ENCODE results near the gene RP2. TPM values are rescaled to one million over a fixed set of nuclear protein-coding genes. Genes with fewer than 3 reads are reported as not detected.

RP2 gene
- total and polyA plus RNA-seq, 9 of the 15 experiments (the other 6 are each of a cell fraction or from before 2014, with no cell fraction given): 2.0 to 6.9 (median 3.5) TPM

GRCh38 chrX:46912098-46912602, 75.3 kb downstream of the RP2 start, which contains the start of gene JADE3 (continued):
- no peak for TF ChIP-seq ZNF655 (CRISPR knock-in tag; IDR thresholded peaks at IDR 0.05)
- TF ChIP-seq CXXC5 (CRISPR knock-in tag; IDR thresholded peaks at IDR 0.05): peak; percentile 67
- TF ChIP-seq PTRF (tag; IDR thresholded peaks at IDR 0.05): no peak
- TF ChIP-seq ZKSCAN1 (IDR thresholded peaks at IDR 0.05; ENCODE audit: low read depth, low read length): no peak
- no peak for TF ChIP-seq TCFL5 (CRISPR knock-in tag; conservative IDR thresholded peaks at IDR 0.05)
- TF ChIP-seq HSF4 (CRISPR knock-in tag; IDR thresholded peaks at IDR 0.05; ENCODE audit: borderline replicate concordance): no peak
- no peak for TF ChIP-seq ZNF253 (CRISPR knock-in tag; conservative IDR thresholded peaks at IDR 0.05)
- TF ChIP-seq NR3C1 (CRISPR knock-in tag; IDR thresholded peaks at IDR 0.05): no peak
- no peak for TF ChIP-seq RFX5 (IDR thresholded peaks at IDR 0.05; ENCODE audit: low read depth, low read length)
- no peak for TF ChIP-seq MEF2D (tag; conservative IDR thresholded peaks at IDR 0.05; ENCODE audit: low read depth)
- TF ChIP-seq EP400 (IDR thresholded peaks at IDR 0.05): no peak
- TF ChIP-seq E2F6 (IDR thresholded peaks at IDR 0.05; ENCODE audit: borderline replicate concordance in 1 of 2, extremely low read depth in 1 of 2, insufficient read depth in 1 of 2, insufficient read length in 1 of 2, low read depth in 1 of 2, low read length in 1 of 2, poor library complexity in 1 of 2, severe bottlenecking in 1 of 2): peak in 1 of 2 experiments; percentile 82
- no peak for TF ChIP-seq MXI1 (IDR thresholded peaks at IDR 0.05; ENCODE audit: low read depth, low read length)
- peak; percentile 41; the same call in 1 of the 2 replicates for TF ChIP-seq L3MBTL2 (IDR thresholded peaks at IDR 0.05)
- TF ChIP-seq ZBTB43 (CRISPR knock-in tag; IDR thresholded peaks at IDR 0.05): no peak
- TF ChIP-seq SRSF9 (IDR thresholded peaks at IDR 0.05; ENCODE audit: borderline replicate concordance, low read depth, low read length): no peak
- TF ChIP-seq AFF4 (CRISPR knock-in tag; IDR thresholded peaks at IDR 0.05): no peak
- no peak for TF ChIP-seq ZNF23 (CRISPR knock-in tag; IDR thresholded peaks at IDR 0.05)
- TF ChIP-seq MYC (IDR thresholded peaks at IDR 0.05; ENCODE audit: low read depth, low read length): peak; percentile 31; the same call in 1 of the 2 replicates
- no peak for TF ChIP-seq MYC (CRISPR knock-in tag; IDR thresholded peaks at IDR 0.05; ENCODE audit: borderline replicate concordance, low read depth)
- TF ChIP-seq POLR2G (IDR thresholded peaks at IDR 0.05; ENCODE audit: low read depth, low read length): peak; percentile 57
- no peak for TF ChIP-seq SIN3A (IDR thresholded peaks at IDR 0.05; ENCODE audit: borderline replicate concordance in 2 of 2, control insufficient read depth in 1 of 2, low read depth in 2 of 2, low read length in 2 of 2)

Measured in K562 (cell line).